HCT116 (cell line): ENCODE results near the gene SMARCA5.

Experiments
- EZH2 ChIP-seq: fragments of 200-600 bp; sonication (generic); IDR thresholded peaks from 2 replicates; pipeline ENCODE4 v1.6.1; 2017; ENCODE audit warnings: antibody characterized with exemption, mixed run types
- POLR2A ChIP-seq: IDR thresholded peaks from 2 replicates; pipeline ENCODE4 v1.7.0; 2011; ENCODE audit warnings: borderline replicate concordance; ENCODE audit not compliant: insufficient read depth, insufficient read length; ENCODE audit errors: extremely low read depth
- POLR2AphosphoS5 ChIP-seq: IDR thresholded peaks from 2 replicates; pipeline ENCODE4 v1.6.1; 2011; ENCODE audit warnings: mild to moderate bottlenecking, low read depth, low read length, moderate library complexity
- RAD21 ChIP-seq: IDR thresholded peaks from 2 replicates; pipeline ENCODE4 v1.6.1; 2012; ENCODE audit warnings: low read depth, mild to moderate bottlenecking
- YY1 ChIP-seq: IDR thresholded peaks from 2 replicates; pipeline ENCODE4 v1.6.1; 2011; ENCODE audit warnings: low read length, low read depth, moderate library complexity, mild to moderate bottlenecking; ENCODE audit not compliant: insufficient replicate concordance; ENCODE audit errors: extremely low read depth
- TF ChIP-seq, protein P1 (sequence below), 3 experiments: fragments of 200-600 bp in 1 of 3; sonication (generic) in 1 of 3; IDR thresholded peaks in 2 of 3; conservative IDR thresholded peaks in 1 of 3; 2 replicates each; pipeline ENCODE4 v1.5.1; 2012 to 2017; ENCODE audit warnings: low read depth in 2 of 3, low read length in 2 of 3, antibody characterized with exemption in 1 of 3, borderline replicate concordance in 1 of 3, control low read depth in 1 of 3, mild to moderate bottlenecking in 1 of 3, mixed read lengths in 1 of 3, mixed run types in 1 of 3, moderate library complexity in 1 of 3; ENCODE audit not compliant: insufficient read depth in 1 of 3
- TF ChIP-seq, protein P2 (sequence below): IDR thresholded peaks from 2 replicates; pipeline ENCODE4 v1.6.1; 2012

DNA sequence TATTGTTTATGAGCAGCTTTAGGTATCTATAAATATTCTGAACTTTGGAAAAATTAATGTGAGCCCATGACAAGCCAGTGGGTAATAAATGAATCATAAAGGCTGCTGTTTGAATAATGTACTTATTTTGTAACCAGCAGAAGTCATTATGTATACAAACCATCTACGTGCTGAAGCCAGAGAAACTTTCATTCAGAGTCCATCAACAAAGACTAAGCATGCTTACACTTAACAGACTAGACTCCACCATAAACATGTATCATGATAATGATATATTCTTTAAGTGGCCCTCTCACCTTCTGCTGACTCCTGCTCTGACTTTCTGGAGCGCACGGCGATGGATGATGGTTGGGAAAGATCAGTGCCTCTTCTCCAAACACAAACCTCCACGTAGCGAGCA, 72.0 kb downstream of the SMARCA5 start:
- TF ChIP-seq, protein P1, sequence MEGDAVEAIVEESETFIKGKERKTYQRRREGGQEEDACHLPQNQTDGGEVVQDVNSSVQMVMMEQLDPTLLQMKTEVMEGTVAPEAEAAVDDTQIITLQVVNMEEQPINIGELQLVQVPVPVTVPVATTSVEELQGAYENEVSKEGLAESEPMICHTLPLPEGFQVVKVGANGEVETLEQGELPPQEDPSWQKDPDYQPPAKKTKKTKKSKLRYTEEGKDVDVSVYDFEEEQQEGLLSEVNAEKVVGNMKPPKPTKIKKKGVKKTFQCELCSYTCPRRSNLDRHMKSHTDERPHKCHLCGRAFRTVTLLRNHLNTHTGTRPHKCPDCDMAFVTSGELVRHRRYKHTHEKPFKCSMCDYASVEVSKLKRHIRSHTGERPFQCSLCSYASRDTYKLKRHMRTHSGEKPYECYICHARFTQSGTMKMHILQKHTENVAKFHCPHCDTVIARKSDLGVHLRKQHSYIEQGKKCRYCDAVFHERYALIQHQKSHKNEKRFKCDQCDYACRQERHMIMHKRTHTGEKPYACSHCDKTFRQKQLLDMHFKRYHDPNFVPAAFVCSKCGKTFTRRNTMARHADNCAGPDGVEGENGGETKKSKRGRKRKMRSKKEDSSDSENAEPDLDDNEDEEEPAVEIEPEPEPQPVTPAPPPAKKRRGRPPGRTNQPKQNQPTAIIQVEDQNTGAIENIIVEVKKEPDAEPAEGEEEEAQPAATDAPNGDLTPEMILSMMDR (IDR thresholded peaks at IDR 0.05 in 2 of 3, conservative IDR thresholded peaks at IDR 0.05 in 1 of 3; ENCODE audit: borderline replicate concordance in 1 of 3, insufficient read depth in 1 of 3, low read depth in 2 of 3, low read length in 2 of 3): no peak
- TF ChIP-seq EZH2 (no peak), POLR2AphosphoS5 (no peak), RAD21 (no peak), YY1 (no peak), POLR2A (no peak)
- TF ChIP-seq, protein P2, sequence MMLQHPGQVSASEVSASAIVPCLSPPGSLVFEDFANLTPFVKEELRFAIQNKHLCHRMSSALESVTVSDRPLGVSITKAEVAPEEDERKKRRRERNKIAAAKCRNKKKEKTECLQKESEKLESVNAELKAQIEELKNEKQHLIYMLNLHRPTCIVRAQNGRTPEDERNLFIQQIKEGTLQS: no peak
